Measurements from ENCODE around the gene NAPSA.
"Not testable (repeated sequence)": the region's sequence is repeated elsewhere in the genome, so short reads cannot be mapped to it uniquely, and the experiment has no call there.

The NAPSA gene

GRCh38 chr19:50365434-50366306 is at the start of gene NAPSA:
TSS of gene NAPSA (minus strand) at chr19:50365639. CDS start at chr19:50365621, 18 bp downstream.
- DNase-seq = no peak

DNA sequence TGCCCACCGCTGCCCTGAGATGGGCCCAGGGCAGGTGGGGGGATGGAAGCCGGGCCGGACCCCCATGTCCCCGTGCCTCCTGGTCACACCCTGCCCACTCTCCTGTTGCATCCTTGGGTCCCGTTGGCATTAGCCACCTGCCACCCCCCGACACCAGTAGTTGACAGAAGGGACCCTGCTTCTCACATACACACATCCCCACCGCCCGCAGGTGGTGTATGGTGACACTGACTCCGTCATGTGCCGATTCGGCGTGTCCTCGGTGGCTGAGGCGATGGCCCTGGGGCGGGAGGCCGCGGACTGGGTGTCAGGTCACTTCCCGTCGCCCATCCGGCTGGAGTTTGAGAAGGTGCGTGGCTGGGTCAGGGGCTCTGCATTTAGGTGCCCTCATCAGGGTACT is 48.1 kb upstream of the NAPSA start:
- DNase-seq = no peak

- DNase-seq = no peak
Observed at GRCh38 chr19:50413096-50413495, 47.7 kb upstream of the NAPSA start.

GRCh38 chr19:50412419-50412818 is 47.0 kb upstream of the NAPSA start:
- no peak for DNase-seq

GRCh38 chr19:50410109-50410508 is 44.7 kb upstream of the NAPSA start:
- DNase-seq = no peak

DNA sequence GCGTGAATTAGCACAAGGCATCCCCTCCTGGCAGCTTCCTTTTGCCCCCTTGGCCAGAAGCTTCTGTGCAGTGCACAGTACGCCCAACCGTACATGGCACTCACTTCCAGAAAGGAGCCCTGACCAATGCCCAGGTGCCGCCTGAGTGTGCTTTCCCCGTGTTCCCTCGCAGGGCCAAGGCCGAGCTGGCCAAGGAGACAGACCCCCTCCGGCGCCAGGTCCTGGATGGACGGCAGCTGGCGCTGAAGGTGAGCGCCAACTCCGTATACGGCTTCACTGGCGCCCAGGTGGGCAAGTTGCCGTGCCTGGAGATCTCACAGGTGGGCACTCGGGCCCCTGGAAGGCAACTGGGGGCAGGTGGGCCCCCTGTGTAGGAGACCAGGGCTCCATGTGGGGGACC is 43.9 kb upstream of the NAPSA start:
- no peak for DNase-seq

- DNase-seq = no peak
Observed at GRCh38 chr19:50406829-50407228, 41.4 kb upstream of the NAPSA start.

DNA sequence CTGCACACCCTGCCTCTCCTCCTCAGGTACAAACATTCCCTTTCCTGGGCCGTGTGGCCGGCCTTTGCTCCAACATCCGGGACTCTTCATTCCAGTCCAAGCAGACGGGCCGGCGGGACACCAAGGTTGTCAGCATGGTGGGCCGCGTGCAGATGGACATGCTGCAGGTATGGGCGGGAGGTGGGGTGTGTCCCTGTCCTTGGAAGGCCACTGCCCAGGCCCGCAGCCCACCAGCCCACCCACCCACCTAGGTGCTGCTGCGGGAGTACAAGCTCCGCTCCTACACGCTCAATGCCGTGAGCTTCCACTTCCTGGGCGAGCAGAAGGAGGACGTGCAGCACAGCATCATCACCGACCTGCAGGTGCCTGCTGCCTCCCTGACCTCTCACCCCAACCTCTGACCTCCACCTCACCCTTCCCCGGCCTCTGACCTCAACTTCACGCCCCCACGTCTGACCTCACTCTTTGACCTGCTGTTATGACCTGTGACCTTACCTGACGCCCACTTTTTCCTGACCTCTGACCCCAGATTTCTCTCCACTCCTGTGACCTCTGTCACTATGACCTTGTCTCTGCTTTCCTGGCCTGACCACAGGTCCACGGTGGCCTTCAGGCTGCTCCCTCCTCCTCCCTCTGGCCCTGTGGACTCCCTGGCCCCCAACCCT is 40.8 kb upstream of the NAPSA start:
- DNase-seq = no peak

DNA sequence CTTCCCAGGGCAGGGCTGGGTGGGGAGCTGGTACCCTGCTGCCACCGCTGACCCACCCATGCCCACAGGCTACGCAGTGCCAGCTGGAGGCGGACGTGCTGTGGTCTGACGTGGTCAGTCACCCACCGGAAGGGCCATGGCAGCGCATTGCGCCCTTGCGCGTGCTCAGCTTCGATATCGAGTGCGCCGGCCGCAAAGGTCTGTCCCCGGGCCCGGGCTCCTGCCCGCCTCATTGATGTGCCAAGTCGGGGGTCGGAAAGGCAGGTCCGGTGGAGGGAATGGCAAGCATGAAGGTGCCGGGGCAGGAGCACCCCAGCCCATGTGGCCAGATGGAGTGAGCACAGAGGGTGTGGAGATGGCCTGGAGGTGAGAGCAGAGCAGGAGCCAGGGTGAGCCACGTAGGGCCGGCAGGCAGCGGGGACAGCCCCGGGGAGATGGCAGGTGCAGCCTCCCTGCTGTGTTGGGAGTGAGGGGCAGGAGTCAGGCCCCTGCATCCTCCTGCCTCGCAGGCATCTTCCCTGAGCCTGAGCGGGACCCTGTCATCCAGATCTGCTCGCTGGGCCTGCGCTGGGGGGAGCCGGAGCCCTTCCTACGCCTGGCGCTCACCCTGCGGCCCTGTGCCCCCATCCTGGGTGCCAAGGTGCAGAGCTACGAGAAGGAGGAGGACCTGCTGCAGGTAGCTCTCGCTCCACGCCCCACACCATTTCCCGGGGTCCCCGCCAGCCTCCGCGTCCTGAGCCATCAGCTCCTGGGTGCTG is 37.3 kb upstream of the NAPSA start:
- no peak for DNase-seq

GRCh38 chr19:50401605-50402450 is 36.4 kb upstream of the NAPSA start:
- DNase-seq = no peak

DNA sequence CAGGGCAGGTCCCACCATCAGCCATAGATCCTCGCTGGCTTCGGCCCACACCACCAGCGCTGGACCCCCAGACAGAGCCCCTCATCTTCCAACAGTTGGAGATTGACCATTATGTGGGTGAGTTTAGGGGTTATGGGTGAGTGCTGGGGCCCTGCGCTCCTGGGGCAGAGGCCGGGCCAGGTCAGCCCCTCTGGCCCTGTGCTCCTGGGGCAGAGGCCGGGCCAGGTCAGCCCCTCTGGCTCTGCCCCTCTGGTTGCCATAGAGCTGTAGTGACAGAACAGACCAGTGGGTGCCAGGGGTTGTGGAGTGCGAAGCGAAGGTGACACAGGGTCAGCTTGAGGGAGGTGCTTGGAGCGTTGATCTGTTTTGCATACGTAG is 33.9 kb upstream of the NAPSA start:
- no peak for DNase-seq

DNA sequence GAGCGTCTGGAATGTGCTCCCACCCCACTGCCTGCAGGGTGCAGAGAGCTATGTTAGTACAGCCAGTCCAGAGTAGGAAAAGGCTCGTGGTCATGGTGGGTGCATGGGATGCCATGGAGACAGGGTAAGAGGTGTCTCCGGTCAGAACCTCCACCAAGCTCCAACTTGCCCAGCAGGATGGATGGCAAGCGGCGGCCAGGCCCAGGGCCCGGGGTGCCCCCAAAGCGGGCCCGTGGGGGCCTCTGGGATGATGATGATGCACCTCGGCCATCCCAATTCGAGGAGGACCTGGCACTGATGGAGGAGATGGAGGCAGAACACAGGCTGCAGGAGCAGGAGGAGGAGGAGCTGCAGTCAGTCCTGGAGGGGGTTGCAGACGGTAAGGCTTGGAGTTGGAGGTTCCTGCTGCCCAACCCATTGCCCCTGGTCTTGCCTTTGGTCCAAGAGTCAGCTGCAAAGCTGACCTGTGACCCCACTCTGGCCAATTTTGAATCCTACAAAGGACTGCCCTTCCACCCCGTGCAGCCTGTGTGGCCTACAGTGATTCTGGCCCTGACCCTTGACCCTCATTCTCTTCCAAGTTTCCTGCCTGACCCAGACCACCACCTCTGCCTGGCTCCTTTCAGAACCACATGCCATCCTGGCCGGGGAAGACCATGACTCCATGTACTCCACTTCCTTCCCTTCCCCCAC is 33.4 kb upstream of the NAPSA start:
- DNase-seq = no peak

DNA sequence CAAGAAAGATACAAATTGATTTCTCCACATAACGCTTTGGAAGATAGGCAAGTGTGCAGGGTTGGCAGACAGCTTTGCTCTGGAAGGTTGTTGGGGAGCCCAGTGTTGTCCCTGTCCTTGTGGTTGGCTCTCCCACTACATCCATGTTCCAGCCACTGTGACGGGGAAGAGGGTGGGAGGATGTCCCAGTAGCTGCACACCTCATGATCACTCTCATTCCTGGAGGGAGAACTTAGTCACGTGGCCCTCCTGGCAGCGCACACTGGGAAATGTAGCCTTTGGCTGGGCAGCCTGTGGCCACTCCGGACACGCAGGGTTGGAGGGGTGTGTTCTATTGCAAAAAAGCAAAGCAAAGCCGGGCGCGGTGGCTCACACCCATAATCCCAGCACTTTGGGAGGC is 28.6 kb upstream of the NAPSA start:
- DNase-seq = no peak

GRCh38 chr19:50393589-50393988 is 28.1 kb upstream of the NAPSA start:
- no peak for DNase-seq

DNA sequence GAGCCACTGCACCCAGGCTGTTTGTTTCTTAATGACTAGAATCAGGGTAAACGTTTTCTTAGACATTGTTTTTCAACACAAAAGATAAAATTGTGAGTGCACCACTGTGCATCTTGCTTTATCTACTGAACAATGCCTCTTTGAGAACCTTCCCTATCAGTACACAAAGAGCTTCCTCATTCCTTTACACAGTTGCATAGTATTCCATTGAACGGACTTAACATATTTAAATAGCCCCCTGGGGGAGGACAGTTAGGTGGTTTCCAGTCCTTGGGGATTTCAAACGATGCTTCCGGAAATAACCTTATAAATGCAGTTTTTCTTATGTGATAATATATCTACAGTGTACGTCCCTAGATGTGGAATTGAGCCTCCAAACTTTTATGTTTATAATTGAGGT is 27.3 kb upstream of the NAPSA start:
- DNase-seq = no peak

GRCh38 chr19:50390952-50391351 is 25.5 kb upstream of the NAPSA start:
- DNase-seq = not testable (repeated sequence)

DNA sequence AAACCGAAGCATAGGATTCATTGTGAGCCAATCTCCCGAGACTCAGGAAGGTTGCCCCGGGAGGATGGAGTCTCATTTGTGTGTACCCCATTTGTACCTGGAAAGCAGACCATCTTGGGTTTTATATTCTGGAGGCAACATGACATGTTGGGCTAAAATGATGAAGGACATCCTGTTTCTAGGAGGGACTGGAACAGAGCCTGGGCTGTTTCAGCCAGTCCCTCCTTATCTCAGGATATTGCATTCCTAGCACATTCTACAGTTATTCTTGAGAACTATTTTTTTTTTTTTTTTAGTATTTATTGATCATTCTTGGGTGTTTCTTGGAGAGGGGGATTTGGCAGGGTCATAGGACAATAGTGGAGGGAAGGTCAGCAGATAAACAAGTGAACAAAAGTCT is 24.9 kb upstream of the NAPSA start:
- DNase-seq = not testable (repeated sequence)

DNA sequence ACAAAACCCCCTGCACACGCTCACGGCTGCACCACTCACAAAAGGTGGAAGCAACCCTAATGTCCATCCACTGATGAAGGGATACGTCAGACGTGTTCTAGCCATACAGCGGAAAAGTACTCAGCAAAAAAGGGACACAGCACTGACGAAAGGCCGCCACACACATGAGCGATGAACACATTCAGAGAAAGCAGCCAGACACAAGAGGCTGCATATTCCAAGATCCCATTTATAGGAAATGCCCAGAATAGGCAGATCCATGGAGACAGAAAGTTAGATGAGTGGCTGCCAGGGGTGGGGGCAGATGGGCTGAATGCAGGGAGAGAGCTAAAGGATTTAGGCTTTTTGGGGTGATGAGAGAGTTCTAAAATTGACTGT is 22.4 kb upstream of the NAPSA start:
- no peak for DNase-seq

DNA sequence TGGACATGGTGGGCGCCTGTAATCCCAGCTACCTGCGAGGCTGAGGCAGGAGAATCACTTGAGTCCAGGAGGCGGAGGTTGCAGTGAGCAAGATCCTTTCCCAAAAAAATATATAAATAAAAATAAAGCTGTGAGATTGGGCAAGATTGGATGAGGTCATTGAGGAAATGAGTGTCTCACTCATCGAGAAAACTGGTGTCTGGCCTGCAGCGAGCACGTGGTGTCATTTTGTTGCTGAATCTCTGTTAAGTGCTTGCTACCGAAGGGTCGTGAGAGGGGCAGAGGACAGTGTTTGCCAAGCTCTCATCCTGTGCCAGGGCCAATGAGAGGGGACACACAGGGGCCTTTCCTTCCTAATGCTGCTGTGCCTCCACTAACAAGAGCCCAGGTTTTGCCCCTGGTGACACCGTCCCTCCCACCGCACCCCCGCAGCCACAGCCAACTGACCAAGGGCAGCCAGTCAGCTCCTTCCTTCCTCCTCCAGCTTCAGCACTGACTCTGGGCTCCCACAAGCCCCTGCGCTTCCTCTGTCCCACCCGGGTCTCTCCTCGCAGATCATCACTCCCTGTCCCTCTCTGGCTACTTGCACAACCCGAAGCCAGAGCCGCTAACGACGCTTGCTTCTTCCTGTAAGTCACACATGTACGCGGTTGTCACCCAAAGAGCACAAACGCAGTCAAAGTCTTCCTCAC is 21.9 kb upstream of the NAPSA start:
- no peak for DNase-seq

DNA sequence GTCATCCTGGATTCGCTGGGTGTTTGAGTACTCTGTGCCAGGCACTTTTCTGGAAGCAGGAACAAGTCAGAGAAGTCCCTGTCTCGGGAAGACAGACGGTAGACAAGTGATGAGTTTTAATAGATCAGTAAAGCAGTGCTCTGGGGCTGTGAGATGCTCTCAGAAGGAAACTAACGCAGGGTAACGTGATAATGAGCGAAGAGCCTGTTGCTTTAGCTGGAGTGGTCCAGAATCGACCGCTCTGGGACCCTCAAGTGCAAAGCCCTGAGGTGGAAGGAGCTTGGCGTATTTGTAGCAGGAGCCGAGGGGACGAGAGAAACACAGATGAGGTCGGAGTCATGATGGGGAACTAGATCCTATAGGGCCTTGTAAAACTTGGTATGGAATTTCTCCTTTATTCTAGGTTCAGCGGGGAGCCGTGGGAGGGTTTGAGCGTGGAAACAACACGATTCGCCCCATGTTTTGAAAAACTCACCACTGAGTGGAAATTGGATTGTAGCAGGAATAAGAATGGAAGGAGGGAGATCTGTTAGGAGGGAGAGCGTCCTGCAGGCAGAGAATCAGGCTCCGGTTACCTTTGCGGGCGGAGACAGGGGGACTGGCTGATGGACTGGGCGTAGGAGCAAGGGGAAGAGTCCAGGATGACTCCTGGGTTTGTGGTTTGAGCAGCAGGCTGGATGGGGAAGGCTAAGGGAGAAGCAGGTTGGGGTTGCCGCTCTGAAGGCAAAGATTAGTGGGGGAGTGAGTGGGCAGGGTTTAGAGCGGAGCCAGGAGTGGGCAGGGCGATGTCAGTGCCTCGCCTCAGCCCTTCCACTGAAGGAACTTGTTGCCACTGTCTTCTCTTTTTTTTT is 19.5 kb upstream of the NAPSA start:
- DNase-seq = no peak
